WERI-Rb-1 (cell line): ENCODE measurements around the gene ANKRD33B.

Source experiments
- DNase-seq: peaks from one replicate; pipeline ENCODE4 v3.0.0-alpha.2; 2020
- H3K27ac ChIP-seq: fragments of 250-450 bp; sonication (Bioruptor Pico); 2 replicates; pipeline ENCODE4 v1.5.1; 2020; ENCODE audit warnings: mild to moderate bottlenecking, moderate library complexity
- H3K27me3 ChIP-seq: fragments of 250-450 bp; sonication (Bioruptor Pico); 2 replicates; pipeline ENCODE4 v1.5.1; 2021; ENCODE audit warnings: mild to moderate bottlenecking, low read depth, moderate library complexity; ENCODE audit not compliant: insufficient read depth, severe bottlenecking
- H3K36me3 ChIP-seq: fragments of 250-450 bp; sonication (Bioruptor Pico); 2 replicates; pipeline ENCODE4 v1.5.1; 2020; ENCODE audit warnings: mild to moderate bottlenecking, moderate library complexity
- H3K4me3 ChIP-seq: 2 replicates; pipeline ENCODE4 v1.5.1; 2011; ENCODE audit warnings: low read depth, mild to moderate bottlenecking, control low read depth, low read length
- H3K9me3 ChIP-seq: fragments of 250-450 bp; sonication (Bioruptor Pico); 2 replicates; pipeline ENCODE4 v1.5.1; 2021; ENCODE audit warnings: mild to moderate bottlenecking, moderate library complexity; ENCODE audit not compliant: severe bottlenecking
- TF ChIP-seq, protein P1 (sequence below): IDR thresholded peaks from 2 replicates; pipeline ENCODE4 v1.5.1; 2011; ENCODE audit warnings: low read depth, mild to moderate bottlenecking, control low read depth, inconsistent platforms, low read length

ANKRD33B gene

DNA sequence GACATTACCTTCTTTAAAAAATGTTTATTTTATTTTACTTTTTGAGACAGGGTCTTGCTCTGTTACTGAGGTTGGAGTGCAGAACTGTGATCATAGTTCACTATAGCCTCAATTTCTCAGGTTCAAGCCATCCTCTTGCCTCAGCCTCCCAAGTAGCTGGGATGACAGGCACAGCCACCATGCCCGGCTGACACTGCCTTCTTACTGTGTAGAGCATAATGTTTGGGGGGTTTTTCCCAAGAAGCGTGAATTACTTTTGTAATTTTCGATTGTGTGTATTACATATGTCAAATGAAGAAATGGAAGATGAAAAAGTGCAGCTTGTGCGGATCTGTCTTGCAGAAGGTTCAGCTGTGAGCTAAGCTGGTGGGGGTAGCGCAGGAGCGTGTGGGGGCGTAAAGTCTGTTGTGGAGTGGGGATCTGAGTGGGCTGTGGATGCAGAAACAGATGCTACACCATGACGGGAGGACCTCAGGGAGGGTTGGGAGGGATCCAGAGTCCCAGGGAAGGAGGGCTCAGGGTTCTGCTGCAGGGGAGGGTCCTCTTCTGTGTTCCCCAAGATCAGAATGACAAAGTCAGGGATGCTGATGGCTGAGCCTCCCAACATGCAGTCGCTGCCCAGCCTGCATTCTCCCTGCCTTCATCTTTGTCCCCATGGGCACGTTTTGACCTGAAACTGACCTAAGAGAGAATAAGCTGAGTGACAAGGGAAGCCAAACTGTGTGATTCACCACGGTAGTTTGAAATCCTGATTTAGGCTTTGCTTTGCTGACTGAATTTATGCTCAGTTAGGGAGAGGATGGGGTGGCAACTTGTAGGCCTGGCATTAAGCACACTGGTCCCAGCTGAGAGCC, 6.8 kb upstream of the ANKRD33B start:
- Histone ChIP-seq H3K4me3 (no peak overlapping the region), H3K27ac (peak overlapping the region; percentile 27), H3K36me3 (no peaks in the 10 kb centered on the region), H3K9me3 (no peaks in the 10 kb centered on the region), H3K27me3 (no peaks in the 10 kb centered on the region)
- DNase-seq, result no peak
- TF ChIP-seq, protein P1, sequence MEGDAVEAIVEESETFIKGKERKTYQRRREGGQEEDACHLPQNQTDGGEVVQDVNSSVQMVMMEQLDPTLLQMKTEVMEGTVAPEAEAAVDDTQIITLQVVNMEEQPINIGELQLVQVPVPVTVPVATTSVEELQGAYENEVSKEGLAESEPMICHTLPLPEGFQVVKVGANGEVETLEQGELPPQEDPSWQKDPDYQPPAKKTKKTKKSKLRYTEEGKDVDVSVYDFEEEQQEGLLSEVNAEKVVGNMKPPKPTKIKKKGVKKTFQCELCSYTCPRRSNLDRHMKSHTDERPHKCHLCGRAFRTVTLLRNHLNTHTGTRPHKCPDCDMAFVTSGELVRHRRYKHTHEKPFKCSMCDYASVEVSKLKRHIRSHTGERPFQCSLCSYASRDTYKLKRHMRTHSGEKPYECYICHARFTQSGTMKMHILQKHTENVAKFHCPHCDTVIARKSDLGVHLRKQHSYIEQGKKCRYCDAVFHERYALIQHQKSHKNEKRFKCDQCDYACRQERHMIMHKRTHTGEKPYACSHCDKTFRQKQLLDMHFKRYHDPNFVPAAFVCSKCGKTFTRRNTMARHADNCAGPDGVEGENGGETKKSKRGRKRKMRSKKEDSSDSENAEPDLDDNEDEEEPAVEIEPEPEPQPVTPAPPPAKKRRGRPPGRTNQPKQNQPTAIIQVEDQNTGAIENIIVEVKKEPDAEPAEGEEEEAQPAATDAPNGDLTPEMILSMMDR, result no peak

- Histone ChIP-seq H3K27ac (no peak overlapping the region), H3K36me3 (no peaks in the 10 kb centered on the region), H3K27me3 (no peaks in the 10 kb centered on the region), H3K9me3 (no peaks in the 10 kb centered on the region), H3K4me3 (no peak overlapping the region)
- no peak for DNase-seq
- TF ChIP-seq, protein P1, result no peak
Observed at GRCh38 chr5:10559151-10559550, 4.7 kb upstream of the ANKRD33B start.

DNA sequence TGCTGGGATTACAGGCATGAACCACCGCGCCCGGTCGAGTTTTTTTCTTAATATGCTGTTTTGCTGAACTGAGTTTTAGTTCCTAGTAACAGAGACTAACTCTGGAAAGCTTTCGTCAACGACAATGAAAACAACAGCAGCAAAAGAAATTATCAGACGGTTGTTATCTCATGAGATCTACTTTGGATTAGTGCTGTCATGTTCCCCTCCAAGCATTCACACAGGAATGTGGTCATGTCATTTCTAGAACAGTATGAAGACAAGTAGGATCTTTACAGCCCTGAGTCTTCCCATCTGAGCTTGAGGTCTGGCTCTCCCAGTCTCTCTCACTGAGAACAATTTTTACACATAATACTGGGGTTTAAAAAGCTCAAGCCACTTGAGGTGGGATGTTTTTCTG, 4.0 kb upstream of the ANKRD33B start:
- H3K9me3 ChIP-seq, result no peaks in the 10 kb centered on the region
- H3K36me3 ChIP-seq, result peaks cover 1% of the 10 kb centered on the region; the same call in 1 of the 2 replicates
- TF ChIP-seq, protein P1, result no peak
- no peak overlapping the region for H3K27ac ChIP-seq
- no peaks in the 10 kb centered on the region for H3K27me3 ChIP-seq
- H3K4me3 ChIP-seq, result no peak overlapping the region
- no peak for DNase-seq

DNA sequence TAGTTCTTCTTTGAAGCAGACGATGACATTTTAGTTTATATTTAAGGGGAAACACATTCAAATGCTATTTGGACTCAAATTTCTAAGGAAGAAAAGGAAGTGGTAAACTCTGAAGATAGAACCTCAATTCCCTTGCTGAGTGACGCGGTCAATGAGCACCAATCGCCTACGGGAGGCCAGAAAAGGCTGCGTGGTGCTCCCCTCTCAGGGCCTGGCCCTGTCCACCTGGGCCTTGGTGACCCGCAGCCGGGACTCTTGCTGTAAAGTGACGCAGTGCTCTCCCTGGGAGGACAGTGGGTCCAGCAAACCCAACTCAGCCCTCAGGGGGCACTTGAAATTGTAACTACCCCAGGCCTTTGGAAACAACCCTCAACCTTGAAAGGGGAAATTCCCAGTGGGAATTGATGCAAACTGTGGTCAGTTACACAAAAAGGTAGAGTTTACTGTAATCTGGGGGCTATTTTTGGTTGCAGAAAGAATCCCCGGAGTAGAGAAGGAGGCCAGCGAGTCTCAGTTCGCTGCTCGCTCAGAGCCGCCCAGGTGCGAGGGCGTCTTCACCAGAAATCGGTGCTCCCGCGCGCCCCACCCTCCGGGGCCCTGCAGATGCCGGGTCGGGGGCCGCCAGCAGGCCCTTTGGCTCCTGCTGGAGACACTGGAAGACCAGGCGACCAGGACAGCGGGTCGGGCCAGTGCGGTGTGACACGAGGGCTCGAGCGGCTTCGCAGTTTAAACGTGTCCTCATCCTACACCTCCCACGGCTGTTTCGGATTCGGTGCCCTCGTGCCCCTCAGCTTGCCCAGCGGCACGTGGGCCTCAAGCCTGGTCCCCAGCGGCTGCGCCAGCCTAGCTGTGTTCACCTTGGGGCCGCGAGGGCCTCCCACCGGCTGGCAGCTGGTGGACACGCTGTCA, 1.4 kb upstream of the ANKRD33B start:
- no peak for DNase-seq
- Histone ChIP-seq H3K36me3 (peaks cover 27% of the 10 kb centered on the region), H3K27ac (peak overlapping the region; percentile 95), H3K9me3 (no peaks in the 10 kb centered on the region), H3K27me3 (no peaks in the 10 kb centered on the region), H3K4me3 (peak overlapping the region; percentile 96)
- TF ChIP-seq, protein P1, result no peak

DNA sequence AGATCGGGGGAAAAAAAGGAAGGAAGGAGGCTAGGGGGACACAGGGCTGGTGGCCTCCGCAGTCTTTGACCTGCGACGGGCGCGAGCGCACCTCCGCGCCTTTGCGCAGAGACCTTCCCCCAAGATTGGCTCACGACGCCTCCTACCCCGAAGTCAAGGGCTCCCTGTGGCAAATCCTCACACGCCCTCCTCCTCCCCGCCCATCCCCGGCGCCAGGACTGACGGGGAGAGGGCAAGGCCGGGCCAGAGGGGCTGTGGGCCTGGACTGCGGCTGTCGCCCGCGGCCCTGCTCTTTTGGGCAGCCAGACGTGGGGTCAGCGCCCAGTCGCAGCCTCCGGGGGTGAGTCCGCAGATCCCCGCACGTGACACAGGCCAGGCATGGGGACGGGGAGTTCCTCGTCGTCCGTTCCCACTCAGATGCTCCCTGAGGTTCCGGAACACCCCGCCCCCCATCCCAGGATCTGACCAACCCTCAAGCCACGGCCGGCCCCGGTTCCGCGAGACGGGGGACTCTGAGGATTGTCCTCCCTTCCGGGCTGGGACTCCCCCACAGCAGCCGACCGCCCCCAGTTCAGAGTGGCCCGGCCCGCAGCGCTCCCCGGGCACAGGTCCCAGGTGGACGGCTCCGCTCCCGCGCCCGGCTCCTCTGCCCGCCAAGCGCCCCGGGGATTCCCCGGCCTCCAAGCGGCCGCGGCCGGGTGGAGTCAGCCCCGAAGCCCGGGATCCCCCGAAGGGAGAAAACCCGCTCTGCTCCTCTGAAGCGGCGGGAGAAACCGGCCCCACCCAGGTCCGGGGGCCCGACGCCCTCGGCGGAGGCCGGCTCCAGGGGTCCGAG, 543 bp upstream of the ANKRD33B start:
- peak overlapping the region; percentile 95 for H3K27ac ChIP-seq
- no peaks in the 10 kb centered on the region for H3K9me3 ChIP-seq
- peak overlapping the region; percentile 96 for H3K4me3 ChIP-seq
- H3K36me3 ChIP-seq, result peaks cover 28% of the 10 kb centered on the region
- no peaks in the 10 kb centered on the region for H3K27me3 ChIP-seq
- TF ChIP-seq, protein P1, result 0 out of 2 replicates have a peak, but pooled peaks have one; percentile 4
- DNase-seq, result peak; percentile 89
